ENCODE results near the gene PNMA6E. TPM values are rescaled to one million over a fixed set of nuclear protein-coding genes. Genes with fewer than 3 reads are reported as not detected.

PNMA6E gene
- total RNA-seq, 3 donors from 2014 or later: not detected

- no peak for TF ChIP-seq CTCF (IDR thresholded peaks at IDR 0.05)
- Histone ChIP-seq H3K36me3 (ENCODE audit: low read depth) (no peaks in the 10 kb centered on the region), H3K4me3 (no peak overlapping the region), H3K9me3 (no peaks in the 10 kb centered on the region), H3K4me1 (ENCODE audit: low read depth) (no peaks in the 10 kb centered on the region)
- intact Hi-C loops (cut with DNase I, micrococcal nuclease): no loop called here
- DNase-seq: no peak
- ATAC-seq: no peak
Observed at GRCh38 chrX:153412746-153413720, 11.9 kb upstream of the PNMA6E start.

- no peaks in the 10 kb centered on the region for H3K9me3 ChIP-seq
- intact Hi-C loops (cut with DNase I, micrococcal nuclease): no loop called here
- no peak for ATAC-seq
- H3K36me3 ChIP-seq (ENCODE audit: low read depth): no peaks in the 10 kb centered on the region
- no peak overlapping the region for H3K4me3 ChIP-seq
- TF ChIP-seq CTCF (IDR thresholded peaks at IDR 0.05): no peak
- DNase-seq: no peak
- no peaks in the 10 kb centered on the region for H3K4me1 ChIP-seq (ENCODE audit: low read depth)
Observed at GRCh38 chrX:153411988-153412574, 10.9 kb upstream of the PNMA6E start.

- no peaks in the 10 kb centered on the region for H3K9me3 ChIP-seq
- H3K4me3 ChIP-seq: no peak within 1 kb of the TSS
- intact Hi-C loops (cut with DNase I, micrococcal nuclease): no loop called here
- DNase-seq (peak in 2 of 3 donors; percentile 12 to 37), ATAC-seq (peak; percentile 51)
- no peaks in the 10 kb centered on the region for H3K36me3 ChIP-seq (ENCODE audit: low read depth)
- TF ChIP-seq CTCF (IDR thresholded peaks at IDR 0.05): no peak
- H3K4me1 ChIP-seq (ENCODE audit: low read depth): no peaks in the 10 kb centered on the region
Observed at GRCh38 chrX:153411255-153411987, 10.3 kb upstream of the PNMA6E start, which contains the start of gene ZFP92. ZFP92 (plus strand) TSS chrX:153411472; CDS start chrX:153418323, 6,851 bp downstream.

- intact Hi-C loops (cut with DNase I, micrococcal nuclease): no loop called here
- no peaks in the 10 kb centered on the region for H3K4me1 ChIP-seq (ENCODE audit: low read depth)
- DNase-seq (no peak), ATAC-seq (no peak)
- TF ChIP-seq CTCF (IDR thresholded peaks at IDR 0.05): no peak
- no peaks in the 10 kb centered on the region for H3K36me3 ChIP-seq (ENCODE audit: low read depth)
- no peaks in the 10 kb centered on the region for H3K9me3 ChIP-seq
- no peak overlapping the region for H3K4me3 ChIP-seq
Observed at GRCh38 chrX:153410888-153411254, 9.7 kb upstream of the PNMA6E start.

GRCh38 chrX:153410373-153410772 is 9.2 kb upstream of the PNMA6E start:
- no peaks in the 10 kb centered on the region for H3K9me3 ChIP-seq
- TF ChIP-seq CTCF (IDR thresholded peaks at IDR 0.05): no peak
- ATAC-seq: no peak
- H3K36me3 ChIP-seq (ENCODE audit: low read depth): no peaks in the 10 kb centered on the region
- DNase-seq: no peak
- intact Hi-C loops (cut with DNase I, micrococcal nuclease): no loop called here
- no peak overlapping the region for H3K4me3 ChIP-seq
- no peaks in the 10 kb centered on the region for H3K4me1 ChIP-seq (ENCODE audit: low read depth)
